K562 (cell line): ENCODE data around the gene AREL1. TPM values are rescaled to one million over a fixed set of nuclear protein-coding genes. Genes with fewer than 3 reads are reported as not detected.

Experiments
- ATAC-seq: fragments of 200-7000 bp; cut with Tn5 transposase; 3 replicates; pipeline ENCODE4 v1.9.1; 2020; ENCODE audit warnings: moderate library complexity
- BruUV-seq: library from RNA; stranded (reverse); fragments of 400-500 nt; replicated peaks from 2 replicates; lab custom pipeline; 2021; lab: Mats Ljungman, UMichigan
- CTCF ChIA-PET: fragments of 300-600 bp; formaldehyde crosslinking; extraction: SDS; loops from one replicate; lab custom pipeline; 2021; ENCODE audit warnings: low intra/inter-chr PET ratio; lab: Yijun Ruan, JAX
- POLR2A ChIA-PET: fragments of 300-600, 350-650 bp; sonication (Branson Sonifier 250); formaldehyde crosslinking; extraction: SDS; loops from one replicate; lab custom pipeline; 2021; ENCODE audit warnings: antibody characterized with exemption, inconsistent platforms; lab: Yijun Ruan, JAX
- DNase-seq, 4 experiments: peaks; one replicate each; pipeline versions ENCODE4 v3.0.0 to v3.0.0-alpha.2; 2011 to 2018; ENCODE audit warnings: low spot score in 3 of 4, mixed read lengths in 3 of 4; ENCODE audit errors: extremely low read depth in 1 of 4
- FAIRE-seq: peaks from 2 replicates; lab custom pipeline; 2011; peaks lifted over from hg19 to GRCh38; lab: Jason Lieb, UNC
- H2AFZ ChIP-seq: 2 replicates; pipeline ENCODE4 v1.6.0; 2011; ENCODE audit warnings: low read depth, low read length, control low read depth, inconsistent platforms
- H3K27ac ChIP-seq: fragments of 200-600 bp; 3 replicates; pipeline ENCODE4 v1.8.0; 2011; ENCODE audit warnings: low read depth, mild to moderate bottlenecking, control low read depth, inconsistent platforms, low read length, moderate library complexity, mixed read lengths; ENCODE audit errors: extremely low read depth
- H3K27me3 ChIP-seq, 2 experiments: fragments of 300-600 bp in 1 of 2; 2 replicates in 1 of 2; 3 replicates in 1 of 2; pipeline versions ENCODE4 v1.6.0 to v1.8.0; 2011; ENCODE audit warnings: inconsistent platforms in 2 of 2, low read length in 2 of 2, mild to moderate bottlenecking in 1 of 2, mixed read lengths in 1 of 2, moderate library complexity in 1 of 2; ENCODE audit not compliant: control insufficient read depth in 2 of 2, insufficient read depth in 2 of 2
- H3K36me3 ChIP-seq: fragments of 300-600 bp; 3 replicates; pipeline ENCODE4 v1.8.0; 2011; ENCODE audit warnings: mild to moderate bottlenecking, low read length, inconsistent platforms; ENCODE audit not compliant: control insufficient read depth, insufficient read depth
- H3K4me1 ChIP-seq, 2 experiments: fragments of 200-600 bp in 1 of 2; replicated peaks in 1 of 2; 2 replicates in 1 of 2; 3 replicates in 1 of 2; pipeline versions ENCODE4 v1.5.1 to v1.8.0; 2011; ENCODE audit warnings: inconsistent platforms in 2 of 2, low read length in 2 of 2, mild to moderate bottlenecking in 1 of 2, mixed read lengths in 1 of 2, moderate library complexity in 1 of 2; ENCODE audit not compliant: control insufficient read depth in 2 of 2, insufficient read depth in 2 of 2
- H3K4me2 ChIP-seq: 2 replicates; pipeline ENCODE4 v1.6.1; 2011; ENCODE audit warnings: low read length, control low read depth, inconsistent platforms, mixed read lengths; ENCODE audit not compliant: insufficient read depth
- H3K4me3 ChIP-seq: fragments of 200-600 bp; sonication (generic), shearing (Covaris generic); 2 replicates; pipeline ENCODE4 v1.5.1; 2016; ENCODE audit warnings: control low read depth, inconsistent platforms
- H3K79me2 ChIP-seq: fragments of 200-600 bp; 3 replicates; pipeline ENCODE4 v1.8.0; 2011; ENCODE audit warnings: low read length, inconsistent platforms; ENCODE audit not compliant: control insufficient read depth, insufficient read depth
- H3K9ac ChIP-seq, 2 experiments: 2 replicates each; pipeline versions ENCODE4 v1.6.0 to v1.6.1; 2011; ENCODE audit warnings: low read depth in 2 of 2, low read length in 2 of 2, control low read depth in 1 of 2, inconsistent platforms in 1 of 2, mild to moderate bottlenecking in 1 of 2, mixed read lengths in 1 of 2; ENCODE audit not compliant: insufficient read depth in 1 of 2
- H3K9me1 ChIP-seq: one replicate; pipeline ENCODE4 v1.6.0; 2011; ENCODE audit warnings: inconsistent platforms, mild to moderate bottlenecking, low read length, moderate library complexity; ENCODE audit not compliant: control insufficient read depth, insufficient read depth
- H3K9me3 ChIP-seq: replicated peaks from 2 replicates; pipeline ENCODE4 v1.5.1; 2011; ENCODE audit warnings: low read depth, low read length, inconsistent platforms; ENCODE audit not compliant: control insufficient read depth, insufficient read depth
- H4K20me1 ChIP-seq: replicated peaks from 2 replicates; pipeline ENCODE4 v1.6.1; 2011; ENCODE audit warnings: low read length, inconsistent platforms, mixed read lengths; ENCODE audit not compliant: control insufficient read depth, insufficient read depth
- BACH1 ChIP-seq: fragments of 200-800 bp; sonication (Bioruptor generic); IDR thresholded peaks from 2 replicates; pipeline ENCODE4 v1.6.1; 2016; ENCODE audit warnings: missing genetic modification characterization, missing compliant biosample characterization
- CBFA2T2 ChIP-seq: fragments of 450-650 bp; conservative IDR thresholded peaks from 2 replicates; pipeline ENCODE4 v1.6.1; 2017; ENCODE audit warnings: mild to moderate bottlenecking
- ELF2 ChIP-seq: fragments of 250-450 bp; sonication (Bioruptor Pico); IDR thresholded peaks from 2 replicates; pipeline ENCODE4 v1.5.0; 2021; ENCODE audit warnings: mild to moderate bottlenecking
- FOS ChIP-seq: IDR thresholded peaks from 3 replicates; pipeline ENCODE4 v1.6.1; 2011; ENCODE audit not compliant: insufficient read length; ENCODE audit errors: extremely low read depth
- HNRNPLL ChIP-seq: fragments of 200-400 bp; formaldehyde crosslinking; IDR thresholded peaks from 2 replicates; pipeline ENCODE4 v1.6.1; 2017; ENCODE audit warnings: low read length, low read depth, mild to moderate bottlenecking; ENCODE audit not compliant: poor library complexity, severe bottlenecking
- ILF3 ChIP-seq: fragments of 450-650 bp; IDR thresholded peaks from 2 replicates; pipeline ENCODE4 v1.6.1; 2018; ENCODE audit warnings: antibody characterized with exemption, mild to moderate bottlenecking, moderate library complexity, borderline replicate concordance
- MLLT1 ChIP-seq, 2 experiments: fragments of 450-650 bp; IDR thresholded peaks; 2 replicates each; pipeline ENCODE4 v1.6.1; 2016
- TBP ChIP-seq: optimal IDR thresholded peaks from 2 replicates; pipeline ENCODE3; 2011; ENCODE audit warnings: low read depth, low read length, improper control_type of control experiment
- TCF7 ChIP-seq: sonication (generic); IDR thresholded peaks from 2 replicates; pipeline ENCODE4 v1.6.1; 2016; ENCODE audit warnings: antibody characterized with exemption, borderline replicate concordance
- ZHX1 ChIP-seq: fragments of 150-350 bp; conservative IDR thresholded peaks from 2 replicates; pipeline ENCODE4 v1.6.1; 2014; ENCODE audit warnings: low read length
- ZNF197 ChIP-seq: fragments of 200-800 bp; sonication (Bioruptor generic); IDR thresholded peaks from 2 replicates; pipeline ENCODE4 v1.6.1; 2016; ENCODE audit warnings: low read depth, missing genetic modification characterization, missing compliant biosample characterization
- ZNF282 ChIP-seq: sonication (generic); formaldehyde crosslinking; IDR thresholded peaks from 2 replicates; pipeline ENCODE4 v1.8.1; 2023; ENCODE audit warnings: missing genetic modification reagents
- ZNF3 ChIP-seq: fragments of 250-450 bp; sonication (Bioruptor Pico); IDR thresholded peaks from 2 replicates; pipeline ENCODE4 v1.5.0; 2021; ENCODE audit warnings: mild to moderate bottlenecking, moderate library complexity
- ZNF384 ChIP-seq: IDR thresholded peaks from 2 replicates; pipeline ENCODE4 v1.6.1; 2012; ENCODE audit warnings: low read depth, low read length, improper control_type of control experiment
- WGBS: fragments of 100-300 bp; shearing (Covaris generic); methylation state at CpG from one replicate; pipeline ENCODE4 v1.1.6; 2016; ENCODE audit warnings: low coverage, mixed read lengths; ENCODE audit not compliant: insufficient coverage; ENCODE audit errors: missing lambda C conversion rate; 5-methylcytosine and 5-hydroxymethylcytosine counted together
- in situ Hi-C: fragments of 300-500 bp; cut with MboI; formaldehyde crosslinking; loops from 4 replicates; pipeline ENCODE4 v1.15.0; 2018; ENCODE audit warnings: inconsistent platforms, mixed read lengths
- intact Hi-C: fragments of 100-400 bp; cut with micrococcal nuclease; formaldehyde crosslinking; loops from 2 replicates; pipeline ENCODE4 v1.14.2; 2022
- polyA plus RNA-seq, 8 experiments: library from polyadenylated mRNA; depleted of rRNA in 4 of 8; stranded (reverse) in 5 of 8; unstranded in 3 of 8; fragments of >200 nt; fragmentation: Nextera tagmentation in 2 of 8; fragmentation: Illumina TruSeq in 1 of 8; extraction: Ambion mirVana in 2 of 8; extraction: Trizol in 1 of 8; gene quantifications; 2 replicates each; pipeline versions ENCODE4 v1.2.1 to v1.2.3, GENCODE V29; 2011 to 2014; ENCODE audit warnings: inconsistent platforms in 1 of 8, missing spikeins in 1 of 8
- total RNA-seq, 7 experiments: library from RNA; depleted of rRNA in 6 of 7; stranded (reverse); fragments of >200 nt in 6 of 7; fragmentation: Illumina TruSeq in 2 of 7; extraction: Trizol in 2 of 7; gene quantifications; 2 replicates each; pipeline versions ENCODE4 v1.2.1 to v1.2.3, GENCODE V29; 2011 to 2021; ENCODE audit warnings: low replicate concordance in 1 of 7

AREL1 gene
- total and polyA plus RNA-seq, 9 of the 15 experiments (the other 6 are each of a cell fraction or from before 2014, with no cell fraction given) = 6.0 to 24.8 (median 16.6) TPM

GRCh38 chr14:74645244-74645643 lies 67.6 kb downstream of the AREL1 start:
- Histone ChIP-seq H3K79me2 (no peaks in the 10 kb centered on the region), H3K4me3 (no peak overlapping the region), H3K4me1 (peaks cover 0 to 3% of the 10 kb centered on the region in 2 experiments; a peak in 3 of 5 replicates), H3K9ac (no peak overlapping the region), H3K9me3 (no peaks in the 10 kb centered on the region), H4K20me1 (no peaks in the 10 kb centered on the region), H3K36me3 (no peaks in the 10 kb centered on the region), H2AFZ (no peak overlapping the region), H3K27me3 (peaks cover 0 to 16% of the 10 kb centered on the region in 2 experiments; a peak in 4 of 5 replicates), H3K4me2 (no peak overlapping the region), H3K27ac (no peak overlapping the region), H3K9me1 (no peaks in the 10 kb centered on the region)
- CTCF ChIA-PET = no interaction called here
- 9% methylated on average over 5 of the region's 5 CpGs for WGBS
- ATAC-seq = no peak
- intact Hi-C loops = no loop called here
- TF ChIP-seq HNRNPLL = no peak
- TF ChIP-seq TCF7 = no peak
- TF ChIP-seq ZNF197 (CRISPR knock-in tag) = no peak
- TF ChIP-seq ILF3 = no peak
- TF ChIP-seq ELF2 (CRISPR knock-in tag) = no peak
- no peak for TF ChIP-seq FOS
- no peak for TF ChIP-seq MLLT1 (IDR thresholded peaks at IDR 0.05)
- TF ChIP-seq BACH1 (tag) = no peak
- no peak for TF ChIP-seq CBFA2T2
- no peak for TF ChIP-seq ZHX1
- no peak for TF ChIP-seq ZNF384
- TF ChIP-seq ZNF3 (CRISPR knock-in tag) = no peak
- no peak for TF ChIP-seq TBP
- no peak for TF ChIP-seq ZNF282 (CRISPR knock-in tag)
- no peak for FAIRE-seq
- in situ Hi-C loops = no loop called here
- no peak for DNase-seq
- BruUV-seq = no TSS peak
- POLR2A ChIA-PET = interaction anchor here (1.0 kb wide), 1 partner anchor 24 kb away, joined by 4 read pairs; no protein-coding TSS in a partner anchor
